H1 (cell line): ENCODE data around the gene SYDE2. TPM values are rescaled to one million over a fixed set of nuclear protein-coding genes. Genes with fewer than 3 reads are reported as not detected.

ENCODE experiments used
- ATF3 ChIP-seq: IDR thresholded peaks from 2 replicates; pipeline ENCODE4 v1.6.1; 2011; ENCODE audit warnings: low read depth, mild to moderate bottlenecking, low read length; ENCODE audit not compliant: insufficient read depth
- EZH2 ChIP-seq: fragments of 200-600 bp; sonication (generic); IDR thresholded peaks from 2 replicates; pipeline ENCODE4 v1.7.1; 2012; ENCODE audit warnings: low read depth, mild to moderate bottlenecking, moderate library complexity, low read length, inconsistent platforms; ENCODE audit not compliant: severe bottlenecking
- TBP ChIP-seq: IDR thresholded peaks from 2 replicates; pipeline ENCODE4 v1.6.1; 2011; ENCODE audit warnings: low read depth, low read length, improper control_type of control experiment
- polyA plus RNA-seq, 7 experiments: library from polyadenylated mRNA; depleted of rRNA in 3 of 7; stranded (reverse) in 5 of 7; unstranded in 2 of 7; fragments of >200 nt in 5 of 7; fragments of 200-250 nt in 2 of 7; gene quantifications; 1 replicate in 5 of 7; 2 replicates in 1 of 7; 4 replicates in 1 of 7; pipeline versions ENCODE4 v1.2.1 to v1.2.3, GENCODE V29; 2011 to 2013; ENCODE audit warnings: missing spikeins in 2 of 7, mixed read lengths in 2 of 7
- total RNA-seq: library from RNA; stranded (reverse); fragmentation: NEBNext Ultra II Directional; extraction: Animal tissue kit (Norgen Biotek cat#: 25700); gene quantifications from 2 replicates; pipeline ENCODE4 v1.2.1, GENCODE V29; 2021

Gene SYDE2
- total and polyA plus RNA-seq, 2 of the 8 experiments (the other 6 are each of a cell fraction or from before 2014, with no cell fraction given) = 1.6 to 14.6 TPM

GRCh38 chr1:85201340-85202091, 700 bp upstream of the SYDE2 start (continued):
- TF ChIP-seq ATF3 = no peak
- no peak for TF ChIP-seq EZH2
- TF ChIP-seq TBP = peak; percentile 43
